Measurements from ENCODE around the gene HIVEP3. TPM values are rescaled to one million over a fixed set of nuclear protein-coding genes. Genes with fewer than 3 reads are reported as not detected.

HIVEP3 gene
- total and polyA plus RNA-seq, 2 of the 13 experiments (the other 11 are each of a cell fraction or from before 2014, with no cell fraction given): 0.05 TPM; not detected in 1

- no peak overlapping the region for H2AFZ ChIP-seq (ENCODE audit: low read length)
- H3K4me1 ChIP-seq (ENCODE audit: insufficient read depth, low read length): no peaks in the 10 kb centered on the region
- H4K20me1 ChIP-seq (ENCODE audit: insufficient read depth, low read length): no peaks in the 10 kb centered on the region
- ChIA-PET CTCF (ENCODE audit: low intra/inter-chr PET ratio, low total read pairs) (no interaction called here), POLR2A (no interaction called here)
- no peaks in the 10 kb centered on the region; a peak in 1 of 5 replicates for H3K27me3 ChIP-seq (ENCODE audit: control insufficient read depth in 1 of 2, insufficient read depth in 2 of 2, low read length in 2 of 2)
- 0% methylated on average over 3 of the region's 3 CpGs for WGBS (ENCODE audit: low lambda C conversion rate)
- in situ Hi-C loops (cut with HindIII; ENCODE audit: extremely low pct_ligation_motif_present, low pct_unique_long_range_greater_than_20kb): no loop called here
- H3K4me3 ChIP-seq (replicated peaks in 1 of 3; ENCODE audit: insufficient read depth in 1 of 3, low read depth in 2 of 3, low read length in 3 of 3): no peak overlapping the region
- TF ChIP-seq ZNF883 (CRISPR knock-in tag; IDR thresholded peaks at IDR 0.05; ENCODE audit: not compliant biosample characterization) (no peak), ZBED4 (CRISPR knock-in tag; IDR thresholded peaks at IDR 0.05; ENCODE audit: borderline replicate concordance) (no peak), POGK (CRISPR knock-in tag; conservative IDR thresholded peaks at IDR 0.05) (no peak), ZNF800 (CRISPR knock-in tag; IDR thresholded peaks at IDR 0.05) (no peak), SAP130 (CRISPR knock-in tag; IDR thresholded peaks at IDR 0.05; ENCODE audit: low read depth) (no peak), NR3C1 (CRISPR knock-in tag; IDR thresholded peaks at IDR 0.05) (no peak), ZNF7 (CRISPR knock-in tag; IDR thresholded peaks at IDR 0.05) (no peak), ZNF512 (CRISPR knock-in tag; IDR thresholded peaks at IDR 0.05) (no peak), ATF7-NPFF (CRISPR knock-in tag; IDR thresholded peaks at IDR 0.05; ENCODE audit: low read depth) (no peak), ZNF562 (CRISPR knock-in tag; IDR thresholded peaks at IDR 0.05; ENCODE audit: borderline replicate concordance) (no peak), ZNF230 (CRISPR knock-in tag; IDR thresholded peaks at IDR 0.05) (no peak), AGO2 (optimal IDR thresholded peaks at IDR 0.05; ENCODE audit: low read depth, low read length) (no peak)
- ATAC-seq (no peak), DNase-seq (ENCODE audit: low spot score) (no peak), FAIRE-seq (no peak)
- H3K27ac ChIP-seq (ENCODE audit: extremely low read length, insufficient read depth, low read length): no peak overlapping the region
- H3K36me3 ChIP-seq (replicated peaks in 1 of 2; ENCODE audit: control insufficient read depth in 1 of 2, insufficient read depth in 2 of 2, low read length in 2 of 2): no peaks in the 10 kb centered on the region
- H3K9ac ChIP-seq (ENCODE audit: insufficient read depth, low read depth, low read length): no peak overlapping the region
- BruUV-seq (replicated peaks): no TSS peak
- no peak overlapping the region for H3K4me2 ChIP-seq (ENCODE audit: low read depth, low read length)
- no peaks in the 10 kb centered on the region for H3K79me2 ChIP-seq (ENCODE audit: insufficient read depth, low read length)
- intact Hi-C loops (cut with micrococcal nuclease; ENCODE audit: unreplicated experiment): no loop called here
- H3K9me3 ChIP-seq (ENCODE audit: low read length): no peaks in the 10 kb centered on the region
Measured at GRCh38 chr1:41822866-41823265, 95.9 kb downstream of the HIVEP3 start.

Measured in HepG2 (cell line).